Measurements from ENCODE around the gene MDH1.

DNA sequence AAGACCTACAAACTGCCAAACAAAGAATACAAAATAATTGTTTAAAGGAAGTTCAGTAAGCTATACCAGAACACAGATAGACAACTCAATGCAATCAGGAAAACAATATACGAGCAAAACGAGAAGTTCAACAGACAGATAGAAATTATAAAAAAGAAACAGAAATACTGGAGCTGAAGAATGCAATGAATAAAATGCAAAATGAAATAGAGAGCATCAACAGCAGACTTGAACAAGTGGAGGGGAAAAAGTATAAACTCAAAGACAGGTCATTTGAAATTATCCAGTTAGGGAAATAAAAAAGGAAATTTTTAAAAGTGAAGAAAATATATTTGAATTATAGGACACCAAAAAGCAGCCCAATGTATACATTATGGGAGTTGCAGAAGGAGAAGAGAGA, 43.6 kb downstream of the MDH1 start:
- TF ChIP-seq, protein P1, sequence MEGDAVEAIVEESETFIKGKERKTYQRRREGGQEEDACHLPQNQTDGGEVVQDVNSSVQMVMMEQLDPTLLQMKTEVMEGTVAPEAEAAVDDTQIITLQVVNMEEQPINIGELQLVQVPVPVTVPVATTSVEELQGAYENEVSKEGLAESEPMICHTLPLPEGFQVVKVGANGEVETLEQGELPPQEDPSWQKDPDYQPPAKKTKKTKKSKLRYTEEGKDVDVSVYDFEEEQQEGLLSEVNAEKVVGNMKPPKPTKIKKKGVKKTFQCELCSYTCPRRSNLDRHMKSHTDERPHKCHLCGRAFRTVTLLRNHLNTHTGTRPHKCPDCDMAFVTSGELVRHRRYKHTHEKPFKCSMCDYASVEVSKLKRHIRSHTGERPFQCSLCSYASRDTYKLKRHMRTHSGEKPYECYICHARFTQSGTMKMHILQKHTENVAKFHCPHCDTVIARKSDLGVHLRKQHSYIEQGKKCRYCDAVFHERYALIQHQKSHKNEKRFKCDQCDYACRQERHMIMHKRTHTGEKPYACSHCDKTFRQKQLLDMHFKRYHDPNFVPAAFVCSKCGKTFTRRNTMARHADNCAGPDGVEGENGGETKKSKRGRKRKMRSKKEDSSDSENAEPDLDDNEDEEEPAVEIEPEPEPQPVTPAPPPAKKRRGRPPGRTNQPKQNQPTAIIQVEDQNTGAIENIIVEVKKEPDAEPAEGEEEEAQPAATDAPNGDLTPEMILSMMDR (IDR thresholded peaks at IDR 0.05; ENCODE audit: low read depth, low read length, missing input control) = no peak
- TF ChIP-seq HNF4A (conservative IDR thresholded peaks at IDR 0.05) = no peak
- TF ChIP-seq, protein P2, sequence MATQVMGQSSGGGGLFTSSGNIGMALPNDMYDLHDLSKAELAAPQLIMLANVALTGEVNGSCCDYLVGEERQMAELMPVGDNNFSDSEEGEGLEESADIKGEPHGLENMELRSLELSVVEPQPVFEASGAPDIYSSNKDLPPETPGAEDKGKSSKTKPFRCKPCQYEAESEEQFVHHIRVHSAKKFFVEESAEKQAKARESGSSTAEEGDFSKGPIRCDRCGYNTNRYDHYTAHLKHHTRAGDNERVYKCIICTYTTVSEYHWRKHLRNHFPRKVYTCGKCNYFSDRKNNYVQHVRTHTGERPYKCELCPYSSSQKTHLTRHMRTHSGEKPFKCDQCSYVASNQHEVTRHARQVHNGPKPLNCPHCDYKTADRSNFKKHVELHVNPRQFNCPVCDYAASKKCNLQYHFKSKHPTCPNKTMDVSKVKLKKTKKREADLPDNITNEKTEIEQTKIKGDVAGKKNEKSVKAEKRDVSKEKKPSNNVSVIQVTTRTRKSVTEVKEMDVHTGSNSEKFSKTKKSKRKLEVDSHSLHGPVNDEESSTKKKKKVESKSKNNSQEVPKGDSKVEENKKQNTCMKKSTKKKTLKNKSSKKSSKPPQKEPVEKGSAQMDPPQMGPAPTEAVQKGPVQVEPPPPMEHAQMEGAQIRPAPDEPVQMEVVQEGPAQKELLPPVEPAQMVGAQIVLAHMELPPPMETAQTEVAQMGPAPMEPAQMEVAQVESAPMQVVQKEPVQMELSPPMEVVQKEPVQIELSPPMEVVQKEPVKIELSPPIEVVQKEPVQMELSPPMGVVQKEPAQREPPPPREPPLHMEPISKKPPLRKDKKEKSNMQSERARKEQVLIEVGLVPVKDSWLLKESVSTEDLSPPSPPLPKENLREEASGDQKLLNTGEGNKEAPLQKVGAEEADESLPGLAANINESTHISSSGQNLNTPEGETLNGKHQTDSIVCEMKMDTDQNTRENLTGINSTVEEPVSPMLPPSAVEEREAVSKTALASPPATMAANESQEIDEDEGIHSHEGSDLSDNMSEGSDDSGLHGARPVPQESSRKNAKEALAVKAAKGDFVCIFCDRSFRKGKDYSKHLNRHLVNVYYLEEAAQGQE (IDR thresholded peaks at IDR 0.05) = no peak
- TF ChIP-seq EGR1 (IDR thresholded peaks at IDR 0.05; ENCODE audit: low read depth in 2 of 2) = no peak
- TF ChIP-seq JUND (IDR thresholded peaks at IDR 0.05) = no peak
- TF ChIP-seq, protein P3, sequence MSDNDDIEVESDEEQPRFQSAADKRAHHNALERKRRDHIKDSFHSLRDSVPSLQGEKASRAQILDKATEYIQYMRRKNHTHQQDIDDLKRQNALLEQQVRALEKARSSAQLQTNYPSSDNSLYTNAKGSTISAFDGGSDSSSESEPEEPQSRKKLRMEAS (IDR thresholded peaks at IDR 0.05) = no peak
- TF ChIP-seq RAD21 (IDR thresholded peaks at IDR 0.05) = no peak
- TF ChIP-seq FOXA1 (IDR thresholded peaks at IDR 0.05) = no peak
- no peak for TF ChIP-seq TAF1 (conservative IDR thresholded peaks at IDR 0.05)
